K562 (cell line): ENCODE measurements around the gene PAIP1. TPM values are rescaled to one million over a fixed set of nuclear protein-coding genes. Genes with fewer than 3 reads are reported as not detected.

Experiments used
- ATAC-seq: fragments of 200-7000 bp; cut with Tn5 transposase; 3 replicates; pipeline ENCODE4 v1.9.1; 2020; ENCODE audit warnings: moderate library complexity
- BruUV-seq: library from RNA; stranded (reverse); fragments of 400-500 nt; replicated peaks from 2 replicates; lab custom pipeline; 2021; lab: Mats Ljungman, UMichigan
- CTCF ChIA-PET: fragments of 300-600 bp; formaldehyde crosslinking; extraction: SDS; loops from one replicate; lab custom pipeline; 2021; ENCODE audit warnings: low intra/inter-chr PET ratio; lab: Yijun Ruan, JAX
- POLR2A ChIA-PET: fragments of 300-600, 350-650 bp; sonication (Branson Sonifier 250); formaldehyde crosslinking; extraction: SDS; loops from one replicate; lab custom pipeline; 2021; ENCODE audit warnings: antibody characterized with exemption, inconsistent platforms; lab: Yijun Ruan, JAX
- DNase-seq, 4 experiments: peaks; one replicate each; pipeline versions ENCODE4 v3.0.0 to v3.0.0-alpha.2; 2011 to 2018; ENCODE audit warnings: low spot score in 3 of 4, mixed read lengths in 3 of 4; ENCODE audit errors: extremely low read depth in 1 of 4
- FAIRE-seq: peaks from 2 replicates; lab custom pipeline; 2011; peaks lifted over from hg19 to GRCh38; lab: Jason Lieb, UNC
- H2AFZ ChIP-seq: 2 replicates; pipeline ENCODE4 v1.6.0; 2011; ENCODE audit warnings: low read depth, low read length, control low read depth, inconsistent platforms
- H3K27ac ChIP-seq: fragments of 200-600 bp; 3 replicates; pipeline ENCODE4 v1.8.0; 2011; ENCODE audit warnings: low read depth, mild to moderate bottlenecking, control low read depth, inconsistent platforms, low read length, moderate library complexity, mixed read lengths; ENCODE audit errors: extremely low read depth
- H3K27me3 ChIP-seq, 2 experiments: fragments of 300-600 bp in 1 of 2; 2 replicates in 1 of 2; 3 replicates in 1 of 2; pipeline versions ENCODE4 v1.6.0 to v1.8.0; 2011; ENCODE audit warnings: inconsistent platforms in 2 of 2, low read length in 2 of 2, mild to moderate bottlenecking in 1 of 2, mixed read lengths in 1 of 2, moderate library complexity in 1 of 2; ENCODE audit not compliant: control insufficient read depth in 2 of 2, insufficient read depth in 2 of 2
- H3K36me3 ChIP-seq: fragments of 300-600 bp; 3 replicates; pipeline ENCODE4 v1.8.0; 2011; ENCODE audit warnings: mild to moderate bottlenecking, low read length, inconsistent platforms; ENCODE audit not compliant: control insufficient read depth, insufficient read depth
- H3K4me1 ChIP-seq, 2 experiments: fragments of 200-600 bp in 1 of 2; replicated peaks in 1 of 2; 2 replicates in 1 of 2; 3 replicates in 1 of 2; pipeline versions ENCODE4 v1.5.1 to v1.8.0; 2011; ENCODE audit warnings: inconsistent platforms in 2 of 2, low read length in 2 of 2, mild to moderate bottlenecking in 1 of 2, mixed read lengths in 1 of 2, moderate library complexity in 1 of 2; ENCODE audit not compliant: control insufficient read depth in 2 of 2, insufficient read depth in 2 of 2
- H3K4me2 ChIP-seq: 2 replicates; pipeline ENCODE4 v1.6.1; 2011; ENCODE audit warnings: low read length, control low read depth, inconsistent platforms, mixed read lengths; ENCODE audit not compliant: insufficient read depth
- H3K4me3 ChIP-seq: fragments of 200-600 bp; sonication (generic), shearing (Covaris generic); 2 replicates; pipeline ENCODE4 v1.5.1; 2016; ENCODE audit warnings: control low read depth, inconsistent platforms
- H3K79me2 ChIP-seq: fragments of 200-600 bp; 3 replicates; pipeline ENCODE4 v1.8.0; 2011; ENCODE audit warnings: low read length, inconsistent platforms; ENCODE audit not compliant: control insufficient read depth, insufficient read depth
- H3K9ac ChIP-seq, 2 experiments: 2 replicates each; pipeline versions ENCODE4 v1.6.0 to v1.6.1; 2011; ENCODE audit warnings: low read depth in 2 of 2, low read length in 2 of 2, control low read depth in 1 of 2, inconsistent platforms in 1 of 2, mild to moderate bottlenecking in 1 of 2, mixed read lengths in 1 of 2; ENCODE audit not compliant: insufficient read depth in 1 of 2
- H3K9me1 ChIP-seq: one replicate; pipeline ENCODE4 v1.6.0; 2011; ENCODE audit warnings: inconsistent platforms, mild to moderate bottlenecking, low read length, moderate library complexity; ENCODE audit not compliant: control insufficient read depth, insufficient read depth
- H3K9me3 ChIP-seq: replicated peaks from 2 replicates; pipeline ENCODE4 v1.5.1; 2011; ENCODE audit warnings: low read depth, low read length, inconsistent platforms; ENCODE audit not compliant: control insufficient read depth, insufficient read depth
- H4K20me1 ChIP-seq: replicated peaks from 2 replicates; pipeline ENCODE4 v1.6.1; 2011; ENCODE audit warnings: low read length, inconsistent platforms, mixed read lengths; ENCODE audit not compliant: control insufficient read depth, insufficient read depth
- ARID1B ChIP-seq: fragments of 450-650 bp; IDR thresholded peaks from 2 replicates; pipeline ENCODE4 v1.6.1; 2016; ENCODE audit warnings: antibody characterized with exemption, mild to moderate bottlenecking, inconsistent platforms
- CHD4 ChIP-seq: fragments of 200-600 bp; sonication (generic); IDR thresholded peaks from 3 replicates; pipeline ENCODE4 v1.6.1; 2012; ENCODE audit warnings: low read depth, mild to moderate bottlenecking, mixed read lengths, low read length, inconsistent platforms; ENCODE audit not compliant: insufficient read depth, insufficient replicate concordance, poor library complexity, severe bottlenecking
- GTF2F1 ChIP-seq: IDR thresholded peaks from 2 replicates; pipeline ENCODE4 v1.6.1; 2011; ENCODE audit warnings: low read depth, low read length, improper control_type of control experiment
- PML ChIP-seq: IDR thresholded peaks from 2 replicates; pipeline ENCODE4 v1.6.1; 2012; ENCODE audit warnings: low read length, inconsistent platforms
- RB1 ChIP-seq: fragments of 450-650 bp; IDR thresholded peaks from 2 replicates; pipeline ENCODE4 v1.6.1; 2017; ENCODE audit warnings: low read depth, mild to moderate bottlenecking
- RBM25 ChIP-seq: fragments of 200-400 bp; formaldehyde crosslinking; IDR thresholded peaks from 2 replicates; pipeline ENCODE4 v1.6.1; 2018; ENCODE audit warnings: low read length, low read depth, moderate library complexity; ENCODE audit not compliant: severe bottlenecking
- ZFP36 ChIP-seq: fragments of 150-350 bp; IDR thresholded peaks from 2 replicates; pipeline ENCODE4 v1.6.1; 2018; ENCODE audit warnings: low read length, low read depth; ENCODE audit not compliant: partially characterized antibody
- ZNF274 ChIP-seq: IDR thresholded peaks from 2 replicates; pipeline ENCODE4 v1.6.1; 2011; ENCODE audit warnings: low read depth, mild to moderate bottlenecking, low read length, moderate library complexity, borderline replicate concordance
- ZNF3 ChIP-seq: fragments of 250-450 bp; sonication (Bioruptor Pico); IDR thresholded peaks from 2 replicates; pipeline ENCODE4 v1.5.0; 2021; ENCODE audit warnings: mild to moderate bottlenecking, moderate library complexity
- WGBS: fragments of 100-300 bp; shearing (Covaris generic); methylation state at CpG from one replicate; pipeline ENCODE4 v1.1.6; 2016; ENCODE audit warnings: low coverage, mixed read lengths; ENCODE audit not compliant: insufficient coverage; ENCODE audit errors: missing lambda C conversion rate; 5-methylcytosine and 5-hydroxymethylcytosine counted together
- in situ Hi-C: fragments of 300-500 bp; cut with MboI; formaldehyde crosslinking; loops from 4 replicates; pipeline ENCODE4 v1.15.0; 2018; ENCODE audit warnings: inconsistent platforms, mixed read lengths
- intact Hi-C: fragments of 100-400 bp; cut with micrococcal nuclease; formaldehyde crosslinking; loops from 2 replicates; pipeline ENCODE4 v1.14.2; 2022
- polyA plus RNA-seq, 8 experiments: library from polyadenylated mRNA; depleted of rRNA in 4 of 8; stranded (reverse) in 5 of 8; unstranded in 3 of 8; fragments of >200 nt; fragmentation: Nextera tagmentation in 2 of 8; fragmentation: Illumina TruSeq in 1 of 8; extraction: Ambion mirVana in 2 of 8; extraction: Trizol in 1 of 8; gene quantifications; 2 replicates each; pipeline versions ENCODE4 v1.2.1 to v1.2.3, GENCODE V29; 2011 to 2014; ENCODE audit warnings: inconsistent platforms in 1 of 8, missing spikeins in 1 of 8
- total RNA-seq, 7 experiments: library from RNA; depleted of rRNA in 6 of 7; stranded (reverse); fragments of >200 nt in 6 of 7; fragmentation: Illumina TruSeq in 2 of 7; extraction: Trizol in 2 of 7; gene quantifications; 2 replicates each; pipeline versions ENCODE4 v1.2.1 to v1.2.3, GENCODE V29; 2011 to 2021; ENCODE audit warnings: low replicate concordance in 1 of 7
- TF ChIP-seq, protein P1 (sequence below): conservative IDR thresholded peaks from 2 replicates; pipeline ENCODE4 v1.6.1; 2011; ENCODE audit warnings: low read depth, mild to moderate bottlenecking, low read length; ENCODE audit not compliant: control insufficient read depth
- TF ChIP-seq, protein P2 (sequence below): fragments of 250-450 bp; sonication (Bioruptor Pico); IDR thresholded peaks from 2 replicates; pipeline ENCODE4 v1.5.0; 2021
- TF ChIP-seq, protein P3 (sequence below): fragments of 450-650 bp; IDR thresholded peaks from 2 replicates; pipeline ENCODE4 v1.6.1; 2018; ENCODE audit warnings: mild to moderate bottlenecking, low read depth; ENCODE audit not compliant: partially characterized antibody

The PAIP1 gene
- total and polyA plus RNA-seq, 9 of the 15 experiments (the other 6 are each of a cell fraction or from before 2014, with no cell fraction given), result 51.7 to 181 (median 102) TPM

DNA sequence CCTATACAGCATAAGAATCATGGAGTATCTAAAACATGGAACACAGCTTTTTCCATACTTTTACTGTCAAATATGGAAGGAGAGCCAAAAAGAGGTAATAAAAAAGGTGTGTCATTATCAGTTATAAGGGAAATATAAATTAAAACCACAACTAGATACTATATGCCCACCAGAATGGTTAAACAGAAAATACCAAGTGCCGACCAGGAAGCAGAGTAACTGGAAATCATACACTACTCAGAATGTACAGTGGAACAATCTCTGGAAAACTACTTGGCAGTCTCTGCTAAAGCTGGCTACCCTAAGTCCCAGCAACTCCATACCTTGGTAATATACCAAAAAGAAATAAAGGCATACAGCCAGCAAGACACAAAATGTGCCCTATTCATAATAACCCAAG lies 2.4 kb downstream of the PAIP1 start:
- no peaks in the 10 kb centered on the region for H3K9me1 ChIP-seq
- POLR2A ChIA-PET, result interaction anchor here (0.6 to 1.8 kb wide), 5 partner anchors 10 to 412 kb away, joined by 3 to 6 read pairs (median 3); partner anchors contain the start of gene C5orf34
- BruUV-seq, result no TSS peak
- no peak overlapping the region for H3K27ac ChIP-seq
- TF ChIP-seq, protein P1, sequence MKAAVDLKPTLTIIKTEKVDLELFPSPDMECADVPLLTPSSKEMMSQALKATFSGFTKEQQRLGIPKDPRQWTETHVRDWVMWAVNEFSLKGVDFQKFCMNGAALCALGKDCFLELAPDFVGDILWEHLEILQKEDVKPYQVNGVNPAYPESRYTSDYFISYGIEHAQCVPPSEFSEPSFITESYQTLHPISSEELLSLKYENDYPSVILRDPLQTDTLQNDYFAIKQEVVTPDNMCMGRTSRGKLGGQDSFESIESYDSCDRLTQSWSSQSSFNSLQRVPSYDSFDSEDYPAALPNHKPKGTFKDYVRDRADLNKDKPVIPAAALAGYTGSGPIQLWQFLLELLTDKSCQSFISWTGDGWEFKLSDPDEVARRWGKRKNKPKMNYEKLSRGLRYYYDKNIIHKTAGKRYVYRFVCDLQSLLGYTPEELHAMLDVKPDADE, result no peak
- TF ChIP-seq ARID1B (no peak), GTF2F1 (no peak), CHD4 (no peak), ZNF3 (no peak), RB1 (no peak), ZFP36 (peak; percentile 61), PML (no peak), ZNF274 (no peak), RBM25 (peak; percentile 41)
- TF ChIP-seq, protein P2, sequence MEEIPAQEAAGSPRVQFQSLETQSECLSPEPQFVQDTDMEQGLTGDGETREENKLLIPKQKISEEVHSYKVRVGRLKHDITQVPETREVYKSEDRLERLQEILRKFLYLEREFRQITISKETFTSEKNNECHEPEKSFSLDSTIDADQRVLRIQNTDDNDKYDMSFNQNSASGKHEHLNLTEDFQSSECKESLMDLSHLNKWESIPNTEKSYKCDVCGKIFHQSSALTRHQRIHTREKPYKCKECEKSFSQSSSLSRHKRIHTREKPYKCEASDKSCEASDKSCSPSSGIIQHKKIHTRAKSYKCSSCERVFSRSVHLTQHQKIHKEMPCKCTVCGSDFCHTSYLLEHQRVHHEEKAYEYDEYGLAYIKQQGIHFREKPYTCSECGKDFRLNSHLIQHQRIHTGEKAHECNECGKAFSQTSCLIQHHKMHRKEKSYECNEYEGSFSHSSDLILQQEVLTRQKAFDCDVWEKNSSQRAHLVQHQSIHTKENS, result no peak
- TF ChIP-seq, protein P3, sequence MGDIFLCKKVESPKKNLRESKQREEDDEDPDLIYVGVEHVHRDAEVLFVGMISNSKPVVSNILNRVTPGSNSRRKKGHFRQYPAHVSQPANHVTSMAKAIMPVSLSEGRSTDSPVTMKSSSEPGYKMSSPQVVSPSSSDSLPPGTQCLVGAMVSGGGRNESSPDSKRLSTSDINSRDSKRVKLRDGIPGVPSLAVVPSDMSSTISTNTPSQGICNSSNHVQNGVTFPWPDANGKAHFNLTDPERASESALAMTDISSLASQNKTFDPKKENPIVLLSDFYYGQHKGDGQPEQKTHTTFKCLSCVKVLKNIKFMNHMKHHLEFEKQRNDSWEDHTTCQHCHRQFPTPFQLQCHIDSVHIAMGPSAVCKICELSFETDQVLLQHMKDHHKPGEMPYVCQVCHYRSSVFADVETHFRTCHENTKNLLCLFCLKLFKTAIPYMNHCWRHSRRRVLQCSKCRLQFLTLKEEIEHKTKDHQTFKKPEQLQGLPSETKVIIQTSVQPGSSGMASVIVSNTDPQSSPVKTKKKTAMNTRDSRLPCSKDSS, result no peak
- H3K9me3 ChIP-seq, result no peaks in the 10 kb centered on the region
- H3K36me3 ChIP-seq, result peaks cover 60% of the 10 kb centered on the region
- peaks cover 70% of the 10 kb centered on the region for H3K79me2 ChIP-seq
- no peak for DNase-seq
- peaks cover 11 to 17% of the 10 kb centered on the region in 2 experiments for H3K4me1 ChIP-seq
- CTCF ChIA-PET, result no interaction called here
- WGBS, result 90% methylated on average over 1 of the region's 1 CpG
- H3K4me3 ChIP-seq, result peak overlapping the region; percentile 78; the same call in 1 of the 2 replicates
- H3K9ac ChIP-seq, result peak overlapping the region in 1 of 2 experiments; percentile 17; a peak in 1 of 4 replicates
- H3K4me2 ChIP-seq, result peak overlapping the region; percentile 85
- in situ Hi-C loops (no loop called here), intact Hi-C loops (no loop called here)
- no peak for FAIRE-seq
- H2AFZ ChIP-seq, result no peak overlapping the region
- no peaks in the 10 kb centered on the region for H4K20me1 ChIP-seq
- no peaks in the 10 kb centered on the region for H3K27me3 ChIP-seq
- ATAC-seq, result no peak
